GM12878 (cell line): ENCODE results near the gene HOOK2. TPM values are rescaled to one million over a fixed set of nuclear protein-coding genes. Genes with fewer than 3 reads are reported as not detected.

ENCODE experiments used
- ASH2L ChIP-seq: fragments of 300-600, 200-600 bp; sonication (generic); IDR thresholded peaks from 2 replicates; pipeline ENCODE4 v1.6.1; 2017; ENCODE audit warnings: low read depth, mild to moderate bottlenecking, borderline replicate concordance
- ATF7 ChIP-seq: fragments of 450-650 bp; IDR thresholded peaks from 2 replicates; pipeline ENCODE4 v1.6.1; 2016; ENCODE audit warnings: low read depth, mild to moderate bottlenecking
- BCL11A ChIP-seq: IDR thresholded peaks from 2 replicates; pipeline ENCODE4 v1.6.1; 2011; ENCODE audit warnings: low read depth, low read length
- BRCA1 ChIP-seq: IDR thresholded peaks from 2 replicates; pipeline ENCODE4 v1.6.1; 2011; ENCODE audit warnings: low read depth, low read length, improper control_type of control experiment
- CHD1 ChIP-seq: IDR thresholded peaks from 2 replicates; pipeline ENCODE4 v1.6.1; 2012; ENCODE audit warnings: low read depth, low read length, improper control_type of control experiment
- EGR1 ChIP-seq, 2 experiments: IDR thresholded peaks; 1 replicate in 1 of 2; 2 replicates in 1 of 2; pipeline ENCODE4 v1.6.1; 2011 to 2012; ENCODE audit warnings: low read depth in 2 of 2, low read length in 2 of 2, borderline replicate concordance in 1 of 2, mild to moderate bottlenecking in 1 of 2, moderate library complexity in 1 of 2
- FOS ChIP-seq: IDR thresholded peaks from 3 replicates; pipeline ENCODE4 v1.6.1; 2011; ENCODE audit warnings: borderline replicate concordance; ENCODE audit not compliant: insufficient read length; ENCODE audit errors: extremely low read depth
- FOXK2 ChIP-seq: fragments of 450-650 bp; IDR thresholded peaks from 2 replicates; pipeline ENCODE4 v1.6.1; 2017; ENCODE audit warnings: mild to moderate bottlenecking, moderate library complexity
- GABPA ChIP-seq: IDR thresholded peaks from 2 replicates; pipeline ENCODE4 v1.6.1; 2014; ENCODE audit warnings: antibody characterized with exemption, low read depth, mild to moderate bottlenecking, inconsistent platforms
- HDGF ChIP-seq: fragments of 450-650 bp; IDR thresholded peaks from 2 replicates; pipeline ENCODE4 v1.6.1; 2016; ENCODE audit warnings: antibody characterized with exemption
- IKZF2 ChIP-seq, 2 experiments: fragments of 450-650 bp; IDR thresholded peaks; 2 replicates each; pipeline ENCODE4 v1.6.1; 2017; ENCODE audit warnings: mild to moderate bottlenecking in 2 of 2, moderate library complexity in 2 of 2
- JUND ChIP-seq: IDR thresholded peaks from 2 replicates; pipeline ENCODE4 v1.6.1; 2012; ENCODE audit warnings: low read depth, mild to moderate bottlenecking, low read length, improper control_type of control experiment, moderate library complexity
- KDM1A ChIP-seq: fragments of 200-600 bp; sonication (generic); IDR thresholded peaks from 2 replicates; pipeline ENCODE4 v1.6.1; 2016; ENCODE audit warnings: borderline replicate concordance
- KLF5 ChIP-seq: fragments of 450-650 bp; IDR thresholded peaks from 2 replicates; pipeline ENCODE4 v1.6.1; 2014; ENCODE audit warnings: mild to moderate bottlenecking; ENCODE audit not compliant: partially characterized antibody
- MTA2 ChIP-seq: fragments of 450-650 bp; IDR thresholded peaks from 2 replicates; pipeline ENCODE4 v1.6.1; 2016; ENCODE audit warnings: low read depth, mild to moderate bottlenecking, moderate library complexity
- NFYA ChIP-seq: IDR thresholded peaks from 2 replicates; pipeline ENCODE4 v1.6.1; 2011; ENCODE audit warnings: low read depth, mild to moderate bottlenecking, low read length, improper control_type of control experiment, borderline replicate concordance
- NFYB ChIP-seq: IDR thresholded peaks from 2 replicates; pipeline ENCODE4 v1.6.1; 2011; ENCODE audit warnings: low read depth, mild to moderate bottlenecking, low read length, improper control_type of control experiment, moderate library complexity; ENCODE audit not compliant: insufficient read depth
- POLR2A ChIP-seq: IDR thresholded peaks from 2 replicates; pipeline ENCODE4 v1.6.1; 2011; ENCODE audit warnings: low read depth, mild to moderate bottlenecking, low read length
- POLR2AphosphoS2 ChIP-seq: IDR thresholded peaks from 2 replicates; pipeline ENCODE4 v1.6.1; 2011; ENCODE audit warnings: low read depth, mild to moderate bottlenecking, low read length, improper control_type of control experiment, moderate library complexity
- POLR2AphosphoS5 ChIP-seq: IDR thresholded peaks from 2 replicates; pipeline ENCODE4 v1.6.1; 2011; ENCODE audit warnings: mild to moderate bottlenecking, low read length, inconsistent platforms
- RELA ChIP-seq: fragments of 450-650 bp; IDR thresholded peaks from 2 replicates; pipeline ENCODE4 v1.8.0; 2014; ENCODE audit warnings: borderline replicate concordance; ENCODE audit not compliant: partially characterized antibody
- SIN3A ChIP-seq: IDR thresholded peaks from 2 replicates; pipeline ENCODE4 v1.6.1; 2012; ENCODE audit warnings: low read depth, low read length, improper control_type of control experiment
- SPI1 ChIP-seq: IDR thresholded peaks from 2 replicates; pipeline ENCODE4 v1.6.1; 2011; ENCODE audit warnings: low read depth, mild to moderate bottlenecking, low read length, moderate library complexity, borderline replicate concordance; ENCODE audit not compliant: insufficient read depth
- YBX1 ChIP-seq: fragments of 450-650 bp; IDR thresholded peaks from 2 replicates; pipeline ENCODE4 v1.6.1; 2016; ENCODE audit warnings: antibody characterized with exemption
- ZSCAN29 ChIP-seq: fragments of 450-650 bp; IDR thresholded peaks from 2 replicates; pipeline ENCODE4 v1.6.1; 2017; ENCODE audit warnings: mild to moderate bottlenecking, moderate library complexity
- ZZZ3 ChIP-seq: IDR thresholded peaks from 2 replicates; pipeline ENCODE4 v1.6.1; 2011; ENCODE audit warnings: low read depth; ENCODE audit not compliant: control insufficient read depth, insufficient read length
- polyA plus RNA-seq, 11 experiments: library from polyadenylated mRNA; depleted of rRNA in 4 of 11; unstranded in 6 of 11; stranded (reverse) in 5 of 11; fragments of >200 nt; fragmentation: Nextera tagmentation in 4 of 11; fragmentation: Illumina TruSeq in 1 of 11; extraction: Ambion mirVana in 4 of 11; extraction: Trizol in 1 of 11; gene quantifications; 1 replicate in 1 of 11; 2 replicates in 10 of 11; pipeline versions ENCODE4 v1.2.1 to v1.2.3, GENCODE V29; 2011 to 2016; ENCODE audit warnings: inconsistent platforms in 2 of 11, missing spikeins in 2 of 11, low read depth in 1 of 11
- total RNA-seq, 4 experiments: library from RNA; depleted of rRNA in 3 of 4; stranded (reverse); fragments of >200 nt in 3 of 4; fragmentation: Illumina TruSeq in 1 of 4; extraction: Trizol in 1 of 4; gene quantifications; 2 replicates each; pipeline versions ENCODE4 v1.2.1 to v1.2.3, GENCODE V29; 2013 to 2021
- TF ChIP-seq, protein P1 (sequence below): fragments of 450-650 bp; formaldehyde crosslinking; IDR thresholded peaks from 2 replicates; pipeline ENCODE4 v1.4.0; 2022; ENCODE audit warnings: mild to moderate bottlenecking, moderate library complexity
- TF ChIP-seq, protein P2 (sequence below): fragments of 450-650 bp; conservative IDR thresholded peaks from 2 replicates; pipeline ENCODE4 v1.6.1; 2017; ENCODE audit warnings: mild to moderate bottlenecking, moderate library complexity

The HOOK2 gene
- total and polyA plus RNA-seq, 10 of the 15 experiments (the other 5 are each of a cell fraction or from before 2014, with no cell fraction given), result 1.5 to 9.6 (median 6.2) TPM

- peak; percentile 91 to 94 for TF ChIP-seq IKZF2 (IDR thresholded peaks at IDR 0.05)
- peak; percentile 73 for TF ChIP-seq POLR2A
- TF ChIP-seq GABPA, result no peak
- peak; percentile 11; the same call in 1 of the 2 replicates for TF ChIP-seq JUND
- 0 out of 2 replicates have a peak, but pooled peaks have one; percentile 70 for TF ChIP-seq CHD1
- peak; percentile 98 to 100 for TF ChIP-seq EGR1 (IDR thresholded peaks at IDR 0.05; ENCODE audit: borderline replicate concordance in 1 of 2, low read depth in 2 of 2, low read length in 2 of 2)
- TF ChIP-seq SIN3A, result peak; percentile 58; the same call in 1 of the 2 replicates
- no peak for TF ChIP-seq YBX1
- no peak for TF ChIP-seq ATF7
- TF ChIP-seq FOS, result no peak
- TF ChIP-seq, protein P1, sequence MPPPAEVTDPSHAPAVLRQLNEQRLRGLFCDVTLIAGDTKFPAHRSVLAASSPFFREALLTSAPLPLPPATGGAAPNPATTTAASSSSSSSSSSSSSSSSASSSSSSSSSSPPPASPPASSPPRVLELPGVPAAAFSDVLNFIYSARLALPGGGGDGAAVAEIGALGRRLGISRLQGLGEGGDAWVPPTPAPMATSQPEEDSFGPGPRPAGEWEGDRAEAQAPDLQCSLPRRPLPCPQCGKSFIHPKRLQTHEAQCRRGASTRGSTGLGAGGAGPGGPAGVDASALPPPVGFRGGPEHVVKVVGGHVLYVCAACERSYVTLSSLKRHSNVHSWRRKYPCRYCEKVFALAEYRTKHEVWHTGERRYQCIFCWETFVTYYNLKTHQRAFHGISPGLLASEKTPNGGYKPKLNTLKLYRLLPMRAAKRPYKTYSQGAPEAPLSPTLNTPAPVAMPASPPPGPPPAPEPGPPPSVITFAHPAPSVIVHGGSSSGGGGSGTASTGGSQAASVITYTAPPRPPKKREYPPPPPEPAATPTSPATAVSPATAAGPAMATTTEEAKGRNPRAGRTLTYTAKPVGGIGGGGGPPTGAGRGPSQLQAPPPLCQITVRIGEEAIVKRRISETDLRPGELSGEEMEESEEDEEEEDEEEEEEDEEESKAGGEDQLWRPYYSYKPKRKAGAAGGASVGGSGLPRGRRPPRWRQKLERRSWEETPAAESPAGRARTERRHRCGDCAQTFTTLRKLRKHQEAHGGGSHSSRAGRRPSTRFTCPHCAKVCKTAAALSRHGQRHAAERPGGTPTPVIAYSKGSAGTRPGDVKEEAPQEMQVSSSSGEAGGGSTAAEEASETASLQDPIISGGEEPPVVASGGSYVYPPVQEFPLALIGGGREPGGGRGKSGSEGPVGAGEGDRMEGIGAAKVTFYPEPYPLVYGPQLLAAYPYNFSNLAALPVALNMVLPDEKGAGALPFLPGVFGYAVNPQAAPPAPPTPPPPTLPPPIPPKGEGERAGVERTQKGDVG (CRISPR knock-in tag), result no peak
- TF ChIP-seq NFYA, result no peak
- no peak for TF ChIP-seq NFYB
- peak; percentile 14; the same call in 1 of the 2 replicates for TF ChIP-seq BCL11A
- TF ChIP-seq, protein P2, sequence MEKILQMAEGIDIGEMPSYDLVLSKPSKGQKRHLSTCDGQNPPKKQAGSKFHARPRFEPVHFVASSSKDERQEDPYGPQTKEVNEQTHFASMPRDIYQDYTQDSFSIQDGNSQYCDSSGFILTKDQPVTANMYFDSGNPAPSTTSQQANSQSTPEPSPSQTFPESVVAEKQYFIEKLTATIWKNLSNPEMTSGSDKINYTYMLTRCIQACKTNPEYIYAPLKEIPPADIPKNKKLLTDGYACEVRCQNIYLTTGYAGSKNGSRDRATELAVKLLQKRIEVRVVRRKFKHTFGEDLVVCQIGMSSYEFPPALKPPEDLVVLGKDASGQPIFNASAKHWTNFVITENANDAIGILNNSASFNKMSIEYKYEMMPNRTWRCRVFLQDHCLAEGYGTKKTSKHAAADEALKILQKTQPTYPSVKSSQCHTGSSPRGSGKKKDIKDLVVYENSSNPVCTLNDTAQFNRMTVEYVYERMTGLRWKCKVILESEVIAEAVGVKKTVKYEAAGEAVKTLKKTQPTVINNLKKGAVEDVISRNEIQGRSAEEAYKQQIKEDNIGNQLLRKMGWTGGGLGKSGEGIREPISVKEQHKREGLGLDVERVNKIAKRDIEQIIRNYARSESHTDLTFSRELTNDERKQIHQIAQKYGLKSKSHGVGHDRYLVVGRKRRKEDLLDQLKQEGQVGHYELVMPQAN, result peak; percentile 66
- no peak for TF ChIP-seq KDM1A
- TF ChIP-seq ASH2L, result no peak
- TF ChIP-seq ZZZ3, result no peak
- peak; percentile 93 for TF ChIP-seq RELA
- TF ChIP-seq SPI1, result peak; percentile 26; the same call in 1 of the 2 replicates
- TF ChIP-seq HDGF, result no peak
- peak; percentile 76; the same call in 1 of the 2 replicates for TF ChIP-seq POLR2AphosphoS2
- peak; percentile 54 for TF ChIP-seq KLF5
- no peak for TF ChIP-seq FOXK2
- TF ChIP-seq MTA2, result 0 out of 2 replicates have a peak, but pooled peaks have one; percentile 39
- TF ChIP-seq ZSCAN29, result peak; percentile 36; the same call in 1 of the 2 replicates
- no peak; the same call in 1 of the 2 replicates for TF ChIP-seq POLR2AphosphoS5
- no peak for TF ChIP-seq BRCA1
These were observed 7.3 kb upstream of the HOOK2 start (continued) for GRCh38 chr19:12782424-12783290.
